Transverse colon (tissue), 4 donors: ENCODE results near the gene TECPR1. TPM values are rescaled to one million over a fixed set of nuclear protein-coding genes. Genes with fewer than 3 reads are reported as not detected.
A peak's percentile ranks its signal among the peaks of the same experiment; 100 is the strongest.

Experiments
- DNase-seq: peaks from one replicate; pipeline ENCODE4 v3.0.0-alpha.2; 2019
- H3K27ac ChIP-seq, 4 donors: fragments of 200-600 bp; sonication (generic); 2 replicates each; pipeline ENCODE4 v1.5.1; 2016 to 2018; ENCODE audit warnings: inconsistent platforms in 4 of 4
- H3K27me3 ChIP-seq: fragments of 200-600 bp; sonication (generic); 2 replicates; pipeline ENCODE4 v1.5.1; 2017; ENCODE audit warnings: inconsistent platforms
- H3K36me3 ChIP-seq, 4 donors: fragments of 200-600 bp; sonication (generic); 2 replicates each; pipeline ENCODE4 v1.5.1; 2017 to 2019; ENCODE audit warnings: inconsistent platforms in 4 of 4
- H3K4me1 ChIP-seq, 4 donors: fragments of 200-600 bp; sonication (generic); 2 replicates each; pipeline ENCODE4 v1.5.1; 2017 to 2020; ENCODE audit warnings: inconsistent platforms in 4 of 4
- H3K4me3 ChIP-seq, 4 donors: fragments of 200-600 bp; sonication (generic); 1 replicate in 1 of 4; 2 replicates in 3 of 4; pipeline versions ENCODE4 v1.5.1 to v1.6.1; 2017 to 2019; ENCODE audit warnings: inconsistent platforms in 4 of 4
- H3K9me3 ChIP-seq, 2 donors: fragments of 200-600 bp; sonication (generic); 2 replicates each; pipeline ENCODE4 v1.5.1; 2017 to 2019; ENCODE audit warnings: inconsistent platforms in 2 of 2
- EP300 ChIP-seq: sonication (generic); formaldehyde crosslinking; IDR thresholded peaks from one replicate; pipeline ENCODE4 v1.6.1; 2017; ENCODE audit warnings: antibody characterized with exemption, low read depth
- POLR2A ChIP-seq: fragments of 450-650 bp; IDR thresholded peaks from one replicate; pipeline ENCODE4 v1.6.1; 2016; ENCODE audit warnings: antibody characterized with exemption, mild to moderate bottlenecking, moderate library complexity
- POLR2AphosphoS5 ChIP-seq, 3 donors: sonication (generic); formaldehyde crosslinking; IDR thresholded peaks; one replicate each; pipeline ENCODE4 v1.6.1; 2016; ENCODE audit warnings: antibody characterized with exemption in 3 of 3
- WGBS, 2 donors: methylation state at CpG; one replicate each; pipeline ENCODE4 v1.1.5; 2018; ENCODE audit warnings: low coverage in 1 of 2; 5-methylcytosine and 5-hydroxymethylcytosine counted together
- in situ Hi-C, 4 donors: fragments of 200-750 bp; cut with MboI; loops; one replicate each; pipeline versions ENCODE4 v1.15.0 to v1.15.1; 2017; ENCODE audit warnings: low sequenced_read_pairs in 3 of 4, low pct_ligation_motif_present in 1 of 4, low pct_unique_long_range_greater_than_20kb in 1 of 4
- intact Hi-C: fragments of 100-400 bp; cut with DNase I; formaldehyde crosslinking; loops from one replicate; pipeline ENCODE4 v1.15.1; 2023; ENCODE audit warnings: low total_unique reads
- total RNA-seq, 4 donors: library from RNA; depleted of rRNA; stranded (reverse); fragments of >200 nt; gene quantifications; one replicate each; pipeline ENCODE4 v1.1.0, GENCODE V29; 2016
- TF ChIP-seq, protein P1 (sequence below), 5 experiments: fragments of 200-600 bp in 3 of 5; fragments of 450-650 bp in 2 of 5; sonication (generic) in 3 of 5; IDR thresholded peaks; 1 replicate in 2 of 5; 2 replicates in 3 of 5; pipeline ENCODE4 v1.5.1; 2016 to 2017; ENCODE audit warnings: antibody characterized with exemption in 5 of 5, inconsistent platforms in 3 of 5, mild to moderate bottlenecking in 2 of 5, moderate library complexity in 1 of 5

The TECPR1 gene
- total RNA-seq, 4 donors from 2014 or later, result 23.1 to 43.0 (median 28.8) TPM

DNA sequence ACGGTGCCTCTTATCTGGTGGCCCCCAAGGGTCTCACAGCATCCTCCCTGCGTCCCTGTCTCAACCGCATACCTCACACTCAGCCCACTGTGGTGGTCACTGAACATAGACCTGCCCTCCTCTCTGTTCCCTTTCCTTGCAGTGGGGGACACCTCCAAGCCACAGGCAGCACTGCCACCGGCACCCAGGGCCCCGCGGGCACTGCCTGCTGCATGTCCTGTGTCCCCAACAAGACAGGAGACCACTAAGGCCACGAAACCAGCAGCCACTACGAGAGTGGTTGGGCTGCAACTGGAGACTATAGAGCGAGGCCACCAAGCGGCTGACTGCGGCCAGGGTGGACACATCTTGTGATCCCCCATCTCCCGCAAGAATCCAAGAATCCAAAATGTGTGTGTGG, 44.8 kb upstream of the TECPR1 start:
- Histone ChIP-seq H3K4me1 (peaks cover 0 to 5% (median 0%) of the 10 kb centered on the region in 4 donors), H3K4me3 (no peak overlapping the region), H3K27me3 (no peaks in the 10 kb centered on the region), H3K27ac (no peak overlapping the region), H3K36me3 (peaks cover 0 to 28% (median 7%) of the 10 kb centered on the region in 4 donors), H3K9me3 (no peaks in the 10 kb centered on the region)
- in situ Hi-C loops, result loop anchor here in 3 of 4 donors (10.0 to 25.0 kb wide), 2 partner anchors 108 to 115 kb away; partner anchors contain the start of gene BAIAP2L1 (in 3 of the 3)
- peak; percentile 5 for DNase-seq
- intact Hi-C loops, result no loop called here
- WGBS, 2 donors, result 78% methylated on average over 12 of the region's 12 CpGs; no CpG with 5 or more reads in 1 of the 2 donors
- no peak for TF ChIP-seq POLR2AphosphoS5 (IDR thresholded peaks at IDR 0.05)
- TF ChIP-seq POLR2A, result no peak
- TF ChIP-seq EP300, result no peak
- TF ChIP-seq, protein P1, sequence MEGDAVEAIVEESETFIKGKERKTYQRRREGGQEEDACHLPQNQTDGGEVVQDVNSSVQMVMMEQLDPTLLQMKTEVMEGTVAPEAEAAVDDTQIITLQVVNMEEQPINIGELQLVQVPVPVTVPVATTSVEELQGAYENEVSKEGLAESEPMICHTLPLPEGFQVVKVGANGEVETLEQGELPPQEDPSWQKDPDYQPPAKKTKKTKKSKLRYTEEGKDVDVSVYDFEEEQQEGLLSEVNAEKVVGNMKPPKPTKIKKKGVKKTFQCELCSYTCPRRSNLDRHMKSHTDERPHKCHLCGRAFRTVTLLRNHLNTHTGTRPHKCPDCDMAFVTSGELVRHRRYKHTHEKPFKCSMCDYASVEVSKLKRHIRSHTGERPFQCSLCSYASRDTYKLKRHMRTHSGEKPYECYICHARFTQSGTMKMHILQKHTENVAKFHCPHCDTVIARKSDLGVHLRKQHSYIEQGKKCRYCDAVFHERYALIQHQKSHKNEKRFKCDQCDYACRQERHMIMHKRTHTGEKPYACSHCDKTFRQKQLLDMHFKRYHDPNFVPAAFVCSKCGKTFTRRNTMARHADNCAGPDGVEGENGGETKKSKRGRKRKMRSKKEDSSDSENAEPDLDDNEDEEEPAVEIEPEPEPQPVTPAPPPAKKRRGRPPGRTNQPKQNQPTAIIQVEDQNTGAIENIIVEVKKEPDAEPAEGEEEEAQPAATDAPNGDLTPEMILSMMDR (IDR thresholded peaks at IDR 0.05), result no peak

DNA sequence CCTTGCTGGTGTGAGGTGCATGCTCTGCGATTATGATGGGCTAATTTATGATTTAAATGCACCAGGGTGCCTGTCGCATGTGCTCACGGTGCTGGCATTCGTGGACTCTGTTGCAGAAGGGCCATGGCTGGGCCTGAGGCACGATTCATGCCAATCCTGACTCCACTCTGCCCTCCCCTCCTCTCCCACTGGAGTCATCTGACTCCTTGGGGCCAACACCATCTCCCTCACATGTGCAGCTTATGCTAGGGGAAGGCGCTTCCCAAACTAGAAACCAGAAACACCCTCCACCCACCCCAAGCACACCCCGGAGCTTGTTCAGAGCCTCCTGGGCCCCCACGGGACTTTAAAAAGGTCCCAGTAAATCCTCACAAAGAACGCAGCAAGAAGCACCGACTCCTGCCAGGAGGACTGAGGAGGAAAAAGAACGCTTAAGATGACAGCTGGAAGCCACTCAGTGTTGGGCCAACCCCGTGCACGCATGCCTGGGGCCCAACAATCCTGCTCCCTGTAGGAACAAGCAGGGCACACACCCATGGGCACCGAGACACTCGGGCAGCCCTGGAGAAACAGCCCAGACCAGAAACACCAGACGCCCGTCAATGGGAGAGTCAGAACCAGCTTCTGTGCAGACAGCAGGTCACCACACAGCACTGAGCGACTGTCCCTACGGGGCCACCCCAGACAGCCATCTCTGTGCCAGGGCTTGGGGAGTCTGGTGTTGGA, 43.6 kb upstream of the TECPR1 start:
- 84% methylated on average over 19 of the region's 19 CpGs; no CpG with 5 or more reads in 1 of the 2 donors for WGBS, 2 donors
- Histone ChIP-seq H3K36me3 (peaks cover 0 to 28% (median 10%) of the 10 kb centered on the region in 4 donors), H3K9me3 (no peaks in the 10 kb centered on the region), H3K27ac (no peak overlapping the region), H3K4me3 (no peak overlapping the region), H3K27me3 (no peaks in the 10 kb centered on the region), H3K4me1 (peaks cover 0 to 5% (median 0%) of the 10 kb centered on the region in 4 donors)
- intact Hi-C loops, result no loop called here
- in situ Hi-C loops, result loop anchor here in 3 of 4 donors (10.0 to 25.0 kb wide), 2 partner anchors 109 to 117 kb away; partner anchors contain the start of gene BAIAP2L1 (in 3 of the 3)
- TF ChIP-seq POLR2A (no peak), POLR2AphosphoS5 (IDR thresholded peaks at IDR 0.05) (no peak), EP300 (no peak)
- TF ChIP-seq, protein P1 (IDR thresholded peaks at IDR 0.05), result no peak
- no peak for DNase-seq

DNA sequence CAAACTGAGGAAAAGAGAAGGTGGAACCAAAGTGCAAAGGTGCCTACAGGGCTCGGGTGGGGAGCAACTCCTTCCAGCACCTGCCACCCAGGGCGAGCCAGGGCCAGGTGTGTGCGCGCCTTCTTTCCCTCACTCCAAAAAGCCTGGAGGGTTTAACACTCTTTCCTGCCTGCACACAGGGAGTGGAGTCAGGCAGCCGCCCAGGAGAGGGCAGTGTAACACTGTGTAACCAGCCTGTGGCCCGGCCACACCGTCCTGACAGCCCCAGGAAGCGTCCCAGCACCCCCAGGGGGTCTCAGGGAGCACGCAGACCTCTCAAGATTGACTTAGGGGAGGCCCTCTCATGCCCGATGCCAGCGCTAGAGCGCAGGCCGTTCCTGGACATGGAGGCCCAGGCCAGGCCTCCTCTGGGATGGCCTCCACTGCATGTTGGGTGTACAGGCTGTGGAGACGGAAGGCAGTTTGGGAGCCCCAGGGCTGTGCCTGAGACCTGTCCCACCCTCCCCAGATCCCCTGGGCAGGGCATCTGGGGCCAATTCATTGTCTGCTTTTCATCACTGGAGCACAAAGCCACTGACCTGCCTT, 42.9 kb upstream of the TECPR1 start:
- peak overlapping the region in 1 of 4 donors; percentile 1 for H3K27ac ChIP-seq
- WGBS, 2 donors, result 51% methylated on average over 14 of the region's 14 CpGs; no CpG with 5 or more reads in 1 of the 2 donors
- peaks cover 0 to 28% (median 10%) of the 10 kb centered on the region in 4 donors for H3K36me3 ChIP-seq
- no peaks in the 10 kb centered on the region for H3K9me3 ChIP-seq
- H3K27me3 ChIP-seq, result no peaks in the 10 kb centered on the region
- intact Hi-C loops (no loop called here), in situ Hi-C loops (loop anchor here in 3 of 4 donors (10.0 to 25.0 kb wide), 2 partner anchors 110 to 117 kb away; partner anchors contain the start of gene BAIAP2L1 (in 3 of the 3))
- peaks cover 0 to 5% (median 0%) of the 10 kb centered on the region in 4 donors for H3K4me1 ChIP-seq
- TF ChIP-seq EP300, result no peak
- TF ChIP-seq POLR2AphosphoS5 (IDR thresholded peaks at IDR 0.05), result peak in 1 of 3 donors; percentile 18
- TF ChIP-seq POLR2A, result no peak
- TF ChIP-seq, protein P1 (IDR thresholded peaks at IDR 0.05), result peak; percentile 40 to 76 (median 55)
- DNase-seq, result peak; percentile 64
- H3K4me3 ChIP-seq, result no peak overlapping the region

DNA sequence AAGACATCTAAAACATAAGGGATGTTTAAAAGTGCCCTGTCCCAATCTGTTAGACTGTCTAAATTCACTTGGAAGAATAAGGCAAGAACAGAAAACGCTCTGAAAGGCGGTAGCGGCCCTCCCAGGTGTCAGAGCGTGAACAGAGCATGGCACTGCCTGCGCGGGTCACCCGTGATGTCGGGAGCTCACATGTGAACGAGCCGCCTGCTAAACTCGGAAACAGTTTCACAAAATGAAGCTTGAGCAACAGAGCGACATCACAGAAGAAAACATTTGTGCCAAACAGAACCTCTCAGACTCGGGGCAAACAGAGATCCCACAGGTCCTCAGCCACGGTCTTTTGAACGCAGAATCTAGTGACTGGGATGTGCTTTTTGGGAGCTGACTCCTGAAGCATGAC, 42.3 kb upstream of the TECPR1 start:
- intact Hi-C loops, result no loop called here
- Histone ChIP-seq H3K4me1 (peaks cover 0 to 10% (median under 1%) of the 10 kb centered on the region in 4 donors), H3K4me3 (no peak overlapping the region), H3K27me3 (no peaks in the 10 kb centered on the region), H3K36me3 (peaks cover 0 to 28% (median 10%) of the 10 kb centered on the region in 4 donors), H3K27ac (peak overlapping the region in 1 of 4 donors; percentile 1), H3K9me3 (no peaks in the 10 kb centered on the region)
- WGBS, 2 donors, result 83 to 86% methylated on average over 11 to 15 of the region's 15 CpGs
- DNase-seq, result no peak
- TF ChIP-seq POLR2A, result no peak
- TF ChIP-seq POLR2AphosphoS5 (IDR thresholded peaks at IDR 0.05), result no peak
- TF ChIP-seq EP300, result no peak
- TF ChIP-seq, protein P1 (IDR thresholded peaks at IDR 0.05), result no peak
- in situ Hi-C loops, result loop anchor here in 3 of 4 donors (10.0 to 25.0 kb wide), 2 partner anchors 110 to 118 kb away; partner anchors contain the start of gene BAIAP2L1 (in 3 of the 3)
